ENCODE data around the gene NISCH. TPM values are rescaled to one million over a fixed set of nuclear protein-coding genes. Genes with fewer than 3 reads are reported as not detected.

Gene NISCH
- total RNA-seq, 1 experiment from 2014 or later = 48.6 TPM

DNA sequence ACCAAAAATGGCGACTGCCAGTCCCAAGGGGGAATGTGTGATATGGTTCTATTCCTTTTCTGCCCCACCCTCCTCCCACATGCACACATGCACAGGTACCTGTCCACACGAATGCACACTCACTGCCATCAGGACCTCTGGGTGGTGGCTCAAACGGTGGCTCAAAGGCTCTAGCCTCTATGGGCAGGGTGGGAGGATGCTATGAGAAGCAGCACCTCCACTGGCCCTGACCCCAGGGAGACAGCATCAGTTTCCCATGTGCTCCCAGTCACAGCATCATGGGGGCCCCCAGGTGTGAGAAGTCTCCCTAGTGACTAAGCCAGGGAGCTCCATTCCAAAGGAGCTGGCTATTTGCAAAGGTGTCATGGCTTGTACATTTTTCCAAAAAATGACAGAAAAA, 26.4 kb upstream of the NISCH start:
- no peaks in the 10 kb centered on the region for H3K27me3 ChIP-seq (replicated peaks; ENCODE audit: insufficient read depth, low read depth, low read length, poor library complexity)
- no peak overlapping the region for H3K27ac ChIP-seq (ENCODE audit: low read depth, low read length, poor library complexity, severe bottlenecking)
- TF ChIP-seq, protein P1, sequence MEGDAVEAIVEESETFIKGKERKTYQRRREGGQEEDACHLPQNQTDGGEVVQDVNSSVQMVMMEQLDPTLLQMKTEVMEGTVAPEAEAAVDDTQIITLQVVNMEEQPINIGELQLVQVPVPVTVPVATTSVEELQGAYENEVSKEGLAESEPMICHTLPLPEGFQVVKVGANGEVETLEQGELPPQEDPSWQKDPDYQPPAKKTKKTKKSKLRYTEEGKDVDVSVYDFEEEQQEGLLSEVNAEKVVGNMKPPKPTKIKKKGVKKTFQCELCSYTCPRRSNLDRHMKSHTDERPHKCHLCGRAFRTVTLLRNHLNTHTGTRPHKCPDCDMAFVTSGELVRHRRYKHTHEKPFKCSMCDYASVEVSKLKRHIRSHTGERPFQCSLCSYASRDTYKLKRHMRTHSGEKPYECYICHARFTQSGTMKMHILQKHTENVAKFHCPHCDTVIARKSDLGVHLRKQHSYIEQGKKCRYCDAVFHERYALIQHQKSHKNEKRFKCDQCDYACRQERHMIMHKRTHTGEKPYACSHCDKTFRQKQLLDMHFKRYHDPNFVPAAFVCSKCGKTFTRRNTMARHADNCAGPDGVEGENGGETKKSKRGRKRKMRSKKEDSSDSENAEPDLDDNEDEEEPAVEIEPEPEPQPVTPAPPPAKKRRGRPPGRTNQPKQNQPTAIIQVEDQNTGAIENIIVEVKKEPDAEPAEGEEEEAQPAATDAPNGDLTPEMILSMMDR (conservative IDR thresholded peaks at IDR 0.05; ENCODE audit: low read depth, low read length) = no peak
- TF ChIP-seq EZH2 (IDR thresholded peaks at IDR 0.05; ENCODE audit: borderline replicate concordance, low read depth, low read length, poor library complexity, severe bottlenecking) = no peak
- H3K36me3 ChIP-seq (ENCODE audit: insufficient read depth, low read length, poor library complexity, severe bottlenecking) = no peaks in the 10 kb centered on the region
- H3K9me3 ChIP-seq (ENCODE audit: low read depth, low read length, poor library complexity, severe bottlenecking) = no peaks in the 10 kb centered on the region
- CTCF ChIA-PET = no interaction called here
- no peak for DNase-seq (ENCODE audit: low spot score)
- POLR2A ChIA-PET (ENCODE audit: low non-redundant PET) = no interaction called here
- intact Hi-C loops (cut with micrococcal nuclease; ENCODE audit: unreplicated experiment) = no loop called here
- no peak overlapping the region for H3K4me3 ChIP-seq (ENCODE audit: low read depth, low read length, poor library complexity, severe bottlenecking)
- BruUV-seq (replicated peaks) = no TSS peak
- H3K4me1 ChIP-seq (ENCODE audit: insufficient read depth, low read length, poor library complexity, severe bottlenecking) = no peaks in the 10 kb centered on the region

DNA sequence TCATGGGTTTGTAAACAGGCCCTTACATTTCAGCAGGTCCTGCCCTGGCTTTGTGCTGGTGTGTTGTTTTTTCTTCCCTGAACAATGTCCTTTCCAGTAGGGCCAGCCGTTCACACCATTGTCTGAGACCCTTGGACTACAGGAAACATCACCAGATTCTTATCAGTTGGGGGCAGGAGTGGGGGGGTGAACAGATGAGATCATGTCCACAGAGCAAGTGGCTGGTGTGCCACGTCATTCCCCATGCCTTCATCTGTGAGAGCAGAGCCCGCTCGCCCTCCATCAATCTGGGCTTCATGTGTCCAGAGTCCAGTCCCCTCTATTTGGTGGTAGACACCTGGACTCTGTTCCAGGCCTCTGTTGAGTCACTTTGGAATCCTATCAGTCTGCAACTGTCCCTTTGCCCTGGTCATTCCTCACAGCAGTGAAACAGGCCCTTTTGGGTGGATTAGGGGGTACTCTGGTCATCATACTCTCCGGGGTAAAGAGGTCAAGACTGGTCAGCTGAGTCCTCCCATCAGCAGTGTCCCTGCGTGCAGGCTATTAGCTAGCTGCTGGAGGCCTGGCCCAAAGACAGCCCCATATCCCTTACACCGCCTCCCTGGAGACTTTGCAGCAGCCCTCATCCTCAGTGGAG, 25.5 kb upstream of the NISCH start:
- ChIA-PET CTCF (no interaction called here), POLR2A (ENCODE audit: low non-redundant PET) (no interaction called here)
- DNase-seq (ENCODE audit: low spot score) = no peak
- Histone ChIP-seq H3K27me3 (replicated peaks; ENCODE audit: insufficient read depth, low read depth, low read length, poor library complexity) (no peaks in the 10 kb centered on the region), H3K27ac (ENCODE audit: low read depth, low read length, poor library complexity, severe bottlenecking) (no peak overlapping the region), H3K4me3 (ENCODE audit: low read depth, low read length, poor library complexity, severe bottlenecking) (no peak overlapping the region), H3K36me3 (ENCODE audit: insufficient read depth, low read length, poor library complexity, severe bottlenecking) (no peaks in the 10 kb centered on the region), H3K9me3 (ENCODE audit: low read depth, low read length, poor library complexity, severe bottlenecking) (no peaks in the 10 kb centered on the region), H3K4me1 (ENCODE audit: insufficient read depth, low read length, poor library complexity, severe bottlenecking) (no peaks in the 10 kb centered on the region)
- intact Hi-C loops (cut with micrococcal nuclease; ENCODE audit: unreplicated experiment) = no loop called here
- BruUV-seq (replicated peaks) = no TSS peak
- TF ChIP-seq, protein P1 (conservative IDR thresholded peaks at IDR 0.05; ENCODE audit: low read depth, low read length) = no peak
- no peak for TF ChIP-seq EZH2 (IDR thresholded peaks at IDR 0.05; ENCODE audit: borderline replicate concordance, low read depth, low read length, poor library complexity, severe bottlenecking)

DNA sequence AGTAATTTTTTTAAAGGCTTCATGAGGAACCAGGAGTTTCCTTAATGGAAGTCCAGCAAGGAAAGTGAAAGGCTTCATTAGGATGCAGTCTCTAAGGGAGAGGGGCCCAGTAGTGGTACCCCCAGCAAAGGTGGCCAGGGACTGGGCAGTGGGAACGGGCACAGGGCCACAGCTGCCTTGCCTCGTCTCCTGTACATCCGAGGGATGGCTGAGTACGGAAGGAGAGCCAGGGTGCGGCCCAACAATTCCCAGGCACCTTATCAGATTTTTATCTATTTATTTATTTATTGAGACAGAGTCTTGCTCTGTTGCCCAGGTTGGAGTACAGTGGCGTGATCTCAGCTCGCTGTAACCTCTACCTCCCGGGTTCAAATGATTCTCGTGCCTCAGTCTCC, 25.0 kb upstream of the NISCH start:
- intact Hi-C loops (cut with micrococcal nuclease; ENCODE audit: unreplicated experiment) = no loop called here
- Histone ChIP-seq H3K9me3 (ENCODE audit: low read depth, low read length, poor library complexity, severe bottlenecking) (no peaks in the 10 kb centered on the region), H3K27me3 (replicated peaks; ENCODE audit: insufficient read depth, low read depth, low read length, poor library complexity) (no peaks in the 10 kb centered on the region), H3K36me3 (ENCODE audit: insufficient read depth, low read length, poor library complexity, severe bottlenecking) (no peaks in the 10 kb centered on the region), H3K27ac (ENCODE audit: low read depth, low read length, poor library complexity, severe bottlenecking) (no peak overlapping the region), H3K4me1 (ENCODE audit: insufficient read depth, low read length, poor library complexity, severe bottlenecking) (no peaks in the 10 kb centered on the region), H3K4me3 (ENCODE audit: low read depth, low read length, poor library complexity, severe bottlenecking) (no peak overlapping the region)
- CTCF ChIA-PET = no interaction called here
- BruUV-seq (replicated peaks) = no TSS peak
- POLR2A ChIA-PET (ENCODE audit: low non-redundant PET) = no interaction called here
- DNase-seq (ENCODE audit: low spot score) = no peak
- no peak for TF ChIP-seq EZH2 (IDR thresholded peaks at IDR 0.05; ENCODE audit: borderline replicate concordance, low read depth, low read length, poor library complexity, severe bottlenecking)
- TF ChIP-seq, protein P1 (conservative IDR thresholded peaks at IDR 0.05; ENCODE audit: low read depth, low read length) = no peak
